ENCODE results near the gene SMARCA2.

DNA sequence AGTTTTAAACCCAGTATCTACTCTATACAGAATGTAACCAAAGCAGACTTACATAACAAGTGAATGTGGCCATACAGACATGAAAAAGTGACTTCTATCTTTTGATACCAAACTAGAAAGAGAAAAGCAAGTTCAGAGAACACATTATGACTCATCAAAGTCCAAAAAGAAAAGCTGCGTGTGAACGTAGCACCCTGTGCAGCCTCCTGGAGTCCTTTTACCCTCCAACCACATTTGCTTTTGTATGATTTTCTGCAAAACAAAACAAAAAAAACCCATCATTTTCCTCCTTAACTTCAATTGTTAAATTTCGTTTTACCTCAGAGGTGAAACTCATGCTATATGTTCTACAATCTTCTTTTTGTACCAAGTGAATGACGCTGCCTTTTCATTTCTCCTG is 2.8 kb upstream of the SMARCA2 start:
- TF ChIP-seq RARB (CRISPR knock-in tag; IDR thresholded peaks at IDR 0.05) = no peak
- TF ChIP-seq, protein P1, sequence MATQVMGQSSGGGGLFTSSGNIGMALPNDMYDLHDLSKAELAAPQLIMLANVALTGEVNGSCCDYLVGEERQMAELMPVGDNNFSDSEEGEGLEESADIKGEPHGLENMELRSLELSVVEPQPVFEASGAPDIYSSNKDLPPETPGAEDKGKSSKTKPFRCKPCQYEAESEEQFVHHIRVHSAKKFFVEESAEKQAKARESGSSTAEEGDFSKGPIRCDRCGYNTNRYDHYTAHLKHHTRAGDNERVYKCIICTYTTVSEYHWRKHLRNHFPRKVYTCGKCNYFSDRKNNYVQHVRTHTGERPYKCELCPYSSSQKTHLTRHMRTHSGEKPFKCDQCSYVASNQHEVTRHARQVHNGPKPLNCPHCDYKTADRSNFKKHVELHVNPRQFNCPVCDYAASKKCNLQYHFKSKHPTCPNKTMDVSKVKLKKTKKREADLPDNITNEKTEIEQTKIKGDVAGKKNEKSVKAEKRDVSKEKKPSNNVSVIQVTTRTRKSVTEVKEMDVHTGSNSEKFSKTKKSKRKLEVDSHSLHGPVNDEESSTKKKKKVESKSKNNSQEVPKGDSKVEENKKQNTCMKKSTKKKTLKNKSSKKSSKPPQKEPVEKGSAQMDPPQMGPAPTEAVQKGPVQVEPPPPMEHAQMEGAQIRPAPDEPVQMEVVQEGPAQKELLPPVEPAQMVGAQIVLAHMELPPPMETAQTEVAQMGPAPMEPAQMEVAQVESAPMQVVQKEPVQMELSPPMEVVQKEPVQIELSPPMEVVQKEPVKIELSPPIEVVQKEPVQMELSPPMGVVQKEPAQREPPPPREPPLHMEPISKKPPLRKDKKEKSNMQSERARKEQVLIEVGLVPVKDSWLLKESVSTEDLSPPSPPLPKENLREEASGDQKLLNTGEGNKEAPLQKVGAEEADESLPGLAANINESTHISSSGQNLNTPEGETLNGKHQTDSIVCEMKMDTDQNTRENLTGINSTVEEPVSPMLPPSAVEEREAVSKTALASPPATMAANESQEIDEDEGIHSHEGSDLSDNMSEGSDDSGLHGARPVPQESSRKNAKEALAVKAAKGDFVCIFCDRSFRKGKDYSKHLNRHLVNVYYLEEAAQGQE (IDR thresholded peaks at IDR 0.05) = no peak
- TF ChIP-seq, protein P2, sequence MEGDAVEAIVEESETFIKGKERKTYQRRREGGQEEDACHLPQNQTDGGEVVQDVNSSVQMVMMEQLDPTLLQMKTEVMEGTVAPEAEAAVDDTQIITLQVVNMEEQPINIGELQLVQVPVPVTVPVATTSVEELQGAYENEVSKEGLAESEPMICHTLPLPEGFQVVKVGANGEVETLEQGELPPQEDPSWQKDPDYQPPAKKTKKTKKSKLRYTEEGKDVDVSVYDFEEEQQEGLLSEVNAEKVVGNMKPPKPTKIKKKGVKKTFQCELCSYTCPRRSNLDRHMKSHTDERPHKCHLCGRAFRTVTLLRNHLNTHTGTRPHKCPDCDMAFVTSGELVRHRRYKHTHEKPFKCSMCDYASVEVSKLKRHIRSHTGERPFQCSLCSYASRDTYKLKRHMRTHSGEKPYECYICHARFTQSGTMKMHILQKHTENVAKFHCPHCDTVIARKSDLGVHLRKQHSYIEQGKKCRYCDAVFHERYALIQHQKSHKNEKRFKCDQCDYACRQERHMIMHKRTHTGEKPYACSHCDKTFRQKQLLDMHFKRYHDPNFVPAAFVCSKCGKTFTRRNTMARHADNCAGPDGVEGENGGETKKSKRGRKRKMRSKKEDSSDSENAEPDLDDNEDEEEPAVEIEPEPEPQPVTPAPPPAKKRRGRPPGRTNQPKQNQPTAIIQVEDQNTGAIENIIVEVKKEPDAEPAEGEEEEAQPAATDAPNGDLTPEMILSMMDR (IDR thresholded peaks at IDR 0.05) = no peak
- no peak for TF ChIP-seq FOSB (CRISPR knock-in tag; IDR thresholded peaks at IDR 0.05)
- TF ChIP-seq, protein P3, sequence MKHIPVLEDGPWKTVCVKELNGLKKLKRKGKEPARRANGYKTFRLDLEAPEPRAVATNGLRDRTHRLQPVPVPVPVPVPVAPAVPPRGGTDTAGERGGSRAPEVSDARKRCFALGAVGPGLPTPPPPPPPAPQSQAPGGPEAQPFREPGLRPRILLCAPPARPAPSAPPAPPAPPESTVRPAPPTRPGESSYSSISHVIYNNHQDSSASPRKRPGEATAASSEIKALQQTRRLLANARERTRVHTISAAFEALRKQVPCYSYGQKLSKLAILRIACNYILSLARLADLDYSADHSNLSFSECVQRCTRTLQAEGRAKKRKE (CRISPR knock-in tag; IDR thresholded peaks at IDR 0.05; ENCODE audit: low read depth) = no peak
- no peak for TF ChIP-seq CEBPB (IDR thresholded peaks at IDR 0.05)
- TF ChIP-seq POLR2A (IDR thresholded peaks at IDR 0.05; ENCODE audit: low read length) = no peak

All from A549 (cell line).